ENCODE data around the gene PTPA.
A peak's percentile ranks its signal among the peaks of the same experiment; 100 is the strongest.
"Not testable (repeated sequence)": the region's sequence is repeated elsewhere in the genome, so short reads cannot be mapped to it uniquely, and the experiment has no call there.

The PTPA gene

GRCh38 chr9:129161534-129161837 lies 50.3 kb downstream of the PTPA start:
- no peak for DNase-seq

- DNase-seq = no peak
Observed at GRCh38 chr9:129162497-129163197, 51.4 kb downstream of the PTPA start.

GRCh38 chr9:129163198-129163670 lies 52.0 kb downstream of the PTPA start:
- not testable (repeated sequence) for DNase-seq

- DNase-seq = no peak
Observed at GRCh38 chr9:129163753-129164152, 52.5 kb downstream of the PTPA start.

GRCh38 chr9:129164246-129164930 lies 53.2 kb downstream of the PTPA start:
- no peak for DNase-seq

GRCh38 chr9:129165198-129165597 lies 54.0 kb downstream of the PTPA start:
- no peak for DNase-seq

- no peak for DNase-seq
Observed at GRCh38 chr9:129166623-129167557, 55.7 kb downstream of the PTPA start.

GRCh38 chr9:129170229-129170628 lies 59.0 kb downstream of the PTPA start:
- DNase-seq = no peak

GRCh38 chr9:129171993-129172751 lies 61.0 kb downstream of the PTPA start:
- DNase-seq = no peak

GRCh38 chr9:129172816-129173215 lies 61.6 kb downstream of the PTPA start:
- DNase-seq = no peak

GRCh38 chr9:129173296-129174101 lies 62.3 kb downstream of the PTPA start:
- no peak for DNase-seq

- DNase-seq = peak; percentile 76
Observed at GRCh38 chr9:129174102-129174723, 63.0 kb downstream of the PTPA start.

- DNase-seq = peak; percentile 8
Observed at GRCh38 chr9:129174724-129175514, 63.7 kb downstream of the PTPA start.

- no peak for DNase-seq
Observed at GRCh38 chr9:129175515-129175824, 64.3 kb downstream of the PTPA start.

GRCh38 chr9:129175825-129176633 lies 64.8 kb downstream of the PTPA start:
- peak; percentile 18 for DNase-seq

- DNase-seq = no peak
Observed at GRCh38 chr9:129176701-129177442, 65.7 kb downstream of the PTPA start.

GRCh38 chr9:129177443-129177790 lies 66.2 kb downstream of the PTPA start:
- no peak for DNase-seq

- DNase-seq = peak; percentile 87
Observed at GRCh38 chr9:129177791-129178567, 66.8 kb downstream of the PTPA start, which contains the start of gene IER5L. TSS of gene IER5L (minus strand) at chr9:129178261. CDS start at chr9:129178052, 209 bp downstream.

Data from T-helper 9 cell (primary cell).